ENCODE data around the gene TREML1. TPM values are rescaled to one million over a fixed set of nuclear protein-coding genes. Genes with fewer than 3 reads are reported as not detected.

The TREML1 gene
- total and polyA plus RNA-seq, 4 donors = 0.08 to 4.5 (median 0.12) TPM; not detected in 1

- Histone ChIP-seq H3K9ac (ENCODE audit: low read depth in 1 of 2, low read length in 2 of 2) (no peak overlapping the region), H3K27me3 (ENCODE audit: control insufficient read depth in 4 of 4, insufficient read depth in 4 of 4, low read length in 3 of 4) (no peaks in the 10 kb centered on the region), H3K9me3 (ENCODE audit: control insufficient read depth in 4 of 4, low read length in 3 of 4) (no peaks in the 10 kb centered on the region), H3K4me1 (ENCODE audit: control insufficient read depth in 4 of 4, insufficient read depth in 4 of 4, low read length in 3 of 4) (no peaks in the 10 kb centered on the region), H3K4me3 (ENCODE audit: low read depth in 1 of 3, low read length in 3 of 3) (no peak overlapping the region), H3K27ac (ENCODE audit: low read depth in 1 of 2, low read length in 2 of 2) (no peak overlapping the region), H3K36me3 (ENCODE audit: control insufficient read depth in 4 of 4, insufficient read depth in 3 of 4, low read depth in 1 of 4, low read length in 3 of 4) (no peaks in the 10 kb centered on the region)
- WGBS = 78% methylated on average over 12 of the region's 12 CpGs
- no peak for TF ChIP-seq FOXA1 (IDR thresholded peaks at IDR 0.05)
- no peak for DNase-seq (ENCODE audit: low spot score)
Measured at GRCh38 chr6:41159415-41160082, 5.4 kb upstream of the TREML1 start.

GRCh38 chr6:41157323-41157722 lies 3.2 kb upstream of the TREML1 start:
- WGBS = 86% methylated on average over 5 of the region's 5 CpGs
- Histone ChIP-seq H3K4me1 (ENCODE audit: control insufficient read depth in 4 of 4, insufficient read depth in 4 of 4, low read length in 3 of 4) (no peaks in the 10 kb centered on the region), H3K9me3 (ENCODE audit: control insufficient read depth in 4 of 4, low read length in 3 of 4) (no peaks in the 10 kb centered on the region)

More at GRCh38 chr6:41157323-41157722, 3.2 kb upstream of the TREML1 start:
- DNase-seq (ENCODE audit: low spot score) = no peak
- no peak overlapping the region for H3K27ac ChIP-seq (ENCODE audit: low read depth in 1 of 2, low read length in 2 of 2)
- H3K4me3 ChIP-seq (ENCODE audit: low read depth in 1 of 3, low read length in 3 of 3) = no peak overlapping the region
- no peaks in the 10 kb centered on the region for H3K27me3 ChIP-seq (ENCODE audit: control insufficient read depth in 4 of 4, insufficient read depth in 4 of 4, low read length in 3 of 4)
- no peak overlapping the region for H3K9ac ChIP-seq (ENCODE audit: low read depth in 1 of 2, low read length in 2 of 2)
- TF ChIP-seq RXRA (IDR thresholded peaks at IDR 0.05) (no peak), TAF1 (conservative IDR thresholded peaks at IDR 0.05) (no peak), GABPA (IDR thresholded peaks at IDR 0.05 in 1 of 2, conservative IDR thresholded peaks at IDR 0.05 in 1 of 2) (no peak), RAD21 (IDR thresholded peaks at IDR 0.05) (no peak), YY1 (IDR thresholded peaks at IDR 0.05) (no peak), FOXA2 (IDR thresholded peaks at IDR 0.05) (no peak), HNF4G (IDR thresholded peaks at IDR 0.05) (no peak), FOXA1 (IDR thresholded peaks at IDR 0.05) (no peak), NR2F2 (IDR thresholded peaks at IDR 0.05) (no peak), EGR1 (IDR thresholded peaks at IDR 0.05; ENCODE audit: low read depth in 2 of 2) (no peak), JUND (IDR thresholded peaks at IDR 0.05) (no peak), ATF3 (IDR thresholded peaks at IDR 0.05) (no peak), SP1 (IDR thresholded peaks at IDR 0.05) (no peak), HNF4A (conservative IDR thresholded peaks at IDR 0.05) (no peak)
- TF ChIP-seq, protein P1, sequence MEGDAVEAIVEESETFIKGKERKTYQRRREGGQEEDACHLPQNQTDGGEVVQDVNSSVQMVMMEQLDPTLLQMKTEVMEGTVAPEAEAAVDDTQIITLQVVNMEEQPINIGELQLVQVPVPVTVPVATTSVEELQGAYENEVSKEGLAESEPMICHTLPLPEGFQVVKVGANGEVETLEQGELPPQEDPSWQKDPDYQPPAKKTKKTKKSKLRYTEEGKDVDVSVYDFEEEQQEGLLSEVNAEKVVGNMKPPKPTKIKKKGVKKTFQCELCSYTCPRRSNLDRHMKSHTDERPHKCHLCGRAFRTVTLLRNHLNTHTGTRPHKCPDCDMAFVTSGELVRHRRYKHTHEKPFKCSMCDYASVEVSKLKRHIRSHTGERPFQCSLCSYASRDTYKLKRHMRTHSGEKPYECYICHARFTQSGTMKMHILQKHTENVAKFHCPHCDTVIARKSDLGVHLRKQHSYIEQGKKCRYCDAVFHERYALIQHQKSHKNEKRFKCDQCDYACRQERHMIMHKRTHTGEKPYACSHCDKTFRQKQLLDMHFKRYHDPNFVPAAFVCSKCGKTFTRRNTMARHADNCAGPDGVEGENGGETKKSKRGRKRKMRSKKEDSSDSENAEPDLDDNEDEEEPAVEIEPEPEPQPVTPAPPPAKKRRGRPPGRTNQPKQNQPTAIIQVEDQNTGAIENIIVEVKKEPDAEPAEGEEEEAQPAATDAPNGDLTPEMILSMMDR (IDR thresholded peaks at IDR 0.05; ENCODE audit: low read depth, low read length, missing input control) = no peak
- TF ChIP-seq, protein P2, sequence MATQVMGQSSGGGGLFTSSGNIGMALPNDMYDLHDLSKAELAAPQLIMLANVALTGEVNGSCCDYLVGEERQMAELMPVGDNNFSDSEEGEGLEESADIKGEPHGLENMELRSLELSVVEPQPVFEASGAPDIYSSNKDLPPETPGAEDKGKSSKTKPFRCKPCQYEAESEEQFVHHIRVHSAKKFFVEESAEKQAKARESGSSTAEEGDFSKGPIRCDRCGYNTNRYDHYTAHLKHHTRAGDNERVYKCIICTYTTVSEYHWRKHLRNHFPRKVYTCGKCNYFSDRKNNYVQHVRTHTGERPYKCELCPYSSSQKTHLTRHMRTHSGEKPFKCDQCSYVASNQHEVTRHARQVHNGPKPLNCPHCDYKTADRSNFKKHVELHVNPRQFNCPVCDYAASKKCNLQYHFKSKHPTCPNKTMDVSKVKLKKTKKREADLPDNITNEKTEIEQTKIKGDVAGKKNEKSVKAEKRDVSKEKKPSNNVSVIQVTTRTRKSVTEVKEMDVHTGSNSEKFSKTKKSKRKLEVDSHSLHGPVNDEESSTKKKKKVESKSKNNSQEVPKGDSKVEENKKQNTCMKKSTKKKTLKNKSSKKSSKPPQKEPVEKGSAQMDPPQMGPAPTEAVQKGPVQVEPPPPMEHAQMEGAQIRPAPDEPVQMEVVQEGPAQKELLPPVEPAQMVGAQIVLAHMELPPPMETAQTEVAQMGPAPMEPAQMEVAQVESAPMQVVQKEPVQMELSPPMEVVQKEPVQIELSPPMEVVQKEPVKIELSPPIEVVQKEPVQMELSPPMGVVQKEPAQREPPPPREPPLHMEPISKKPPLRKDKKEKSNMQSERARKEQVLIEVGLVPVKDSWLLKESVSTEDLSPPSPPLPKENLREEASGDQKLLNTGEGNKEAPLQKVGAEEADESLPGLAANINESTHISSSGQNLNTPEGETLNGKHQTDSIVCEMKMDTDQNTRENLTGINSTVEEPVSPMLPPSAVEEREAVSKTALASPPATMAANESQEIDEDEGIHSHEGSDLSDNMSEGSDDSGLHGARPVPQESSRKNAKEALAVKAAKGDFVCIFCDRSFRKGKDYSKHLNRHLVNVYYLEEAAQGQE (IDR thresholded peaks at IDR 0.05) = no peak
- TF ChIP-seq, protein P3, sequence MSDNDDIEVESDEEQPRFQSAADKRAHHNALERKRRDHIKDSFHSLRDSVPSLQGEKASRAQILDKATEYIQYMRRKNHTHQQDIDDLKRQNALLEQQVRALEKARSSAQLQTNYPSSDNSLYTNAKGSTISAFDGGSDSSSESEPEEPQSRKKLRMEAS (IDR thresholded peaks at IDR 0.05) = no peak
- TF ChIP-seq, protein P4, sequence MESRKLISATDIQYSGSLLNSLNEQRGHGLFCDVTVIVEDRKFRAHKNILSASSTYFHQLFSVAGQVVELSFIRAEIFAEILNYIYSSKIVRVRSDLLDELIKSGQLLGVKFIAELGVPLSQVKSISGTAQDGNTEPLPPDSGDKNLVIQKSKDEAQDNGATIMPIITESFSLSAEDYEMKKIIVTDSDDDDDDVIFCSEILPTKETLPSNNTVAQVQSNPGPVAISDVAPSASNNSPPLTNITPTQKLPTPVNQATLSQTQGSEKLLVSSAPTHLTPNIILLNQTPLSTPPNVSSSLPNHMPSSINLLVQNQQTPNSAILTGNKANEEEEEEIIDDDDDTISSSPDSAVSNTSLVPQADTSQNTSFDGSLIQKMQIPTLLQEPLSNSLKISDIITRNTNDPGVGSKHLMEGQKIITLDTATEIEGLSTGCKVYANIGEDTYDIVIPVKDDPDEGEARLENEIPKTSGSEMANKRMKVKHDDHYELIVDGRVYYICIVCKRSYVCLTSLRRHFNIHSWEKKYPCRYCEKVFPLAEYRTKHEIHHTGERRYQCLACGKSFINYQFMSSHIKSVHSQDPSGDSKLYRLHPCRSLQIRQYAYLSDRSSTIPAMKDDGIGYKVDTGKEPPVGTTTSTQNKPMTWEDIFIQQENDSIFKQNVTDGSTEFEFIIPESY (IDR thresholded peaks at IDR 0.05) = no peak
- no peaks in the 10 kb centered on the region for H3K36me3 ChIP-seq (ENCODE audit: control insufficient read depth in 4 of 4, insufficient read depth in 3 of 4, low read depth in 1 of 4, low read length in 3 of 4)

Measured in liver (tissue), 9 donors.